Transverse colon (tissue), 4 donors: ENCODE measurements around the gene FLOT2. TPM values are rescaled to one million over a fixed set of nuclear protein-coding genes. Genes with fewer than 3 reads are reported as not detected.
"Not testable (repeated sequence)": the region's sequence is repeated elsewhere in the genome, so short reads cannot be mapped to it uniquely, and the experiment has no call there.

ENCODE experiments used
- DNase-seq: peaks from one replicate; pipeline ENCODE4 v3.0.0-alpha.2; 2019
- H3K27ac ChIP-seq, 4 donors: fragments of 200-600 bp; sonication (generic); 2 replicates each; pipeline ENCODE4 v1.5.1; 2016 to 2018; ENCODE audit warnings: inconsistent platforms in 4 of 4
- H3K27me3 ChIP-seq: fragments of 200-600 bp; sonication (generic); 2 replicates; pipeline ENCODE4 v1.5.1; 2017; ENCODE audit warnings: inconsistent platforms
- H3K36me3 ChIP-seq, 4 donors: fragments of 200-600 bp; sonication (generic); 2 replicates each; pipeline ENCODE4 v1.5.1; 2017 to 2019; ENCODE audit warnings: inconsistent platforms in 4 of 4
- H3K4me1 ChIP-seq, 4 donors: fragments of 200-600 bp; sonication (generic); 2 replicates each; pipeline ENCODE4 v1.5.1; 2017 to 2020; ENCODE audit warnings: inconsistent platforms in 4 of 4
- H3K4me3 ChIP-seq, 4 donors: fragments of 200-600 bp; sonication (generic); 1 replicate in 1 of 4; 2 replicates in 3 of 4; pipeline versions ENCODE4 v1.5.1 to v1.6.1; 2017 to 2019; ENCODE audit warnings: inconsistent platforms in 4 of 4
- H3K9me3 ChIP-seq, 2 donors: fragments of 200-600 bp; sonication (generic); 2 replicates each; pipeline ENCODE4 v1.5.1; 2017 to 2019; ENCODE audit warnings: inconsistent platforms in 2 of 2
- EP300 ChIP-seq: sonication (generic); formaldehyde crosslinking; IDR thresholded peaks from one replicate; pipeline ENCODE4 v1.6.1; 2017; ENCODE audit warnings: antibody characterized with exemption, low read depth
- POLR2A ChIP-seq: fragments of 450-650 bp; IDR thresholded peaks from one replicate; pipeline ENCODE4 v1.6.1; 2016; ENCODE audit warnings: antibody characterized with exemption, mild to moderate bottlenecking, moderate library complexity
- POLR2AphosphoS5 ChIP-seq, 3 donors: sonication (generic); formaldehyde crosslinking; IDR thresholded peaks; one replicate each; pipeline ENCODE4 v1.6.1; 2016; ENCODE audit warnings: antibody characterized with exemption in 3 of 3
- WGBS, 2 donors: methylation state at CpG; one replicate each; pipeline ENCODE4 v1.1.5; 2018; ENCODE audit warnings: low coverage in 1 of 2; 5-methylcytosine and 5-hydroxymethylcytosine counted together
- in situ Hi-C, 4 donors: fragments of 200-750 bp; cut with MboI; loops; one replicate each; pipeline versions ENCODE4 v1.15.0 to v1.15.1; 2017; ENCODE audit warnings: low sequenced_read_pairs in 3 of 4, low pct_ligation_motif_present in 1 of 4, low pct_unique_long_range_greater_than_20kb in 1 of 4
- intact Hi-C: fragments of 100-400 bp; cut with DNase I; formaldehyde crosslinking; loops from one replicate; pipeline ENCODE4 v1.15.1; 2023; ENCODE audit warnings: low total_unique reads
- total RNA-seq, 4 donors: library from RNA; depleted of rRNA; stranded (reverse); fragments of >200 nt; gene quantifications; one replicate each; pipeline ENCODE4 v1.1.0, GENCODE V29; 2016
- TF ChIP-seq, protein P1 (sequence below), 5 experiments: fragments of 200-600 bp in 3 of 5; fragments of 450-650 bp in 2 of 5; sonication (generic) in 3 of 5; IDR thresholded peaks; 1 replicate in 2 of 5; 2 replicates in 3 of 5; pipeline ENCODE4 v1.5.1; 2016 to 2017; ENCODE audit warnings: antibody characterized with exemption in 5 of 5, inconsistent platforms in 3 of 5, mild to moderate bottlenecking in 2 of 5, moderate library complexity in 1 of 5

FLOT2 gene
- total RNA-seq, 4 donors from 2014 or later, result 35.8 to 95.8 (median 46.5) TPM

DNA sequence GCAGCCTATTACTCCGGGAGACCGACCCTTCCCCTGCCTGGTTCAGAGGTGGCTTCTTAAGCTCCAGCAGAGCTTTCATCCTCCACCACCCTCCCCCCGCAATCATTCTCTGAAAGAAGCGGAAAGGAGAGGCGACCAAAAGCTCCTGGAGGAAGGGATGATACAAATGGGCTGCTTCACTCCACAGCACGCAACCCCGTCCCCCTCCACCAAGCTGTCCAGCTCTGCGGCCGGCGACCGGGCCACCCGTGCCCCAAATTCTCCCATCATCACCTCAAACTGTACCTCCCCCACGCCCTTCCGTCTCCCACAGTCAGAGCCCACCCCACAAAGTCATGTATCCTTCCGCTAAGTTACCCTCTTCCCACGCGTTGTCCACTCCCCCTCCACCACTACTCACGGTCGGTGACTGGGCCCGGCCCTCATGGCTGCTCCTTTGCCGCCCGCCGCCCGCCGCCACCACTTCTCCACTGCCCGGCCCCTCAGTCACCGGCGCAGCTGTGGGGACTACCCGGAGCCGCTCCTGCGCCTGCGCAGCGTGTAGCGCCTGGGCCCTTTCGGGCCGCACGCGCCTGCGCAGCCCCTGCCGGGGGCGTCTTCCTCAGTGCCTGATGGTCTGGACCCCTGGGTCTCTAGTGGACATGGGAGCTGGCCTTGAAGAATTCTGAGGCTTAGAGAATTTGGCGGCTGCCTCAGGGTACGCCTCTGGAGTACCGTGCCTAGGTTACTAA, 55.1 kb downstream of the FLOT2 start, which contains the start of gene FAM222B:
Gene FAM222B (minus strand): TSS at position 509 of the 731 bp plus-strand sequence. CDS start 76,123 bp downstream, outside the sequence.
- no peaks in the 10 kb centered on the region for H3K9me3 ChIP-seq
- H3K27ac ChIP-seq, result peak within 1 kb of the TSS; percentile 85 to 91 (median 88)
- H3K36me3 ChIP-seq, result no peaks in the 10 kb centered on the region
- in situ Hi-C loops, result no loop called here
- WGBS, 2 donors, result 2% methylated on average over 43 of the region's 44 CpGs; no CpG with 5 or more reads in 1 of the 2 donors
- DNase-seq, result peak; percentile 86
- peaks cover 7 to 25% (median 15%) of the 10 kb centered on the region in 4 donors for H3K4me1 ChIP-seq
- peak within 1 kb of the TSS; percentile 46 to 77 (median 74) for H3K4me3 ChIP-seq
- TF ChIP-seq EP300 (no peak), POLR2A (peak; percentile 90), POLR2AphosphoS5 (IDR thresholded peaks at IDR 0.05) (peak; percentile 92 to 93 (median 93))
- TF ChIP-seq, protein P1, sequence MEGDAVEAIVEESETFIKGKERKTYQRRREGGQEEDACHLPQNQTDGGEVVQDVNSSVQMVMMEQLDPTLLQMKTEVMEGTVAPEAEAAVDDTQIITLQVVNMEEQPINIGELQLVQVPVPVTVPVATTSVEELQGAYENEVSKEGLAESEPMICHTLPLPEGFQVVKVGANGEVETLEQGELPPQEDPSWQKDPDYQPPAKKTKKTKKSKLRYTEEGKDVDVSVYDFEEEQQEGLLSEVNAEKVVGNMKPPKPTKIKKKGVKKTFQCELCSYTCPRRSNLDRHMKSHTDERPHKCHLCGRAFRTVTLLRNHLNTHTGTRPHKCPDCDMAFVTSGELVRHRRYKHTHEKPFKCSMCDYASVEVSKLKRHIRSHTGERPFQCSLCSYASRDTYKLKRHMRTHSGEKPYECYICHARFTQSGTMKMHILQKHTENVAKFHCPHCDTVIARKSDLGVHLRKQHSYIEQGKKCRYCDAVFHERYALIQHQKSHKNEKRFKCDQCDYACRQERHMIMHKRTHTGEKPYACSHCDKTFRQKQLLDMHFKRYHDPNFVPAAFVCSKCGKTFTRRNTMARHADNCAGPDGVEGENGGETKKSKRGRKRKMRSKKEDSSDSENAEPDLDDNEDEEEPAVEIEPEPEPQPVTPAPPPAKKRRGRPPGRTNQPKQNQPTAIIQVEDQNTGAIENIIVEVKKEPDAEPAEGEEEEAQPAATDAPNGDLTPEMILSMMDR (IDR thresholded peaks at IDR 0.05), result peak in 3 of 5 experiments; percentile 6 to 36 (median 20)
- H3K27me3 ChIP-seq, result no peaks in the 10 kb centered on the region
- intact Hi-C loops, result no loop called here

GRCh38 chr17:28841901-28842281, 55.6 kb downstream of the FLOT2 start:
- no peaks in the 10 kb centered on the region for H3K27me3 ChIP-seq
- H3K36me3 ChIP-seq, result no peaks in the 10 kb centered on the region
- no peaks in the 10 kb centered on the region for H3K9me3 ChIP-seq
- intact Hi-C loops, result no loop called here
- in situ Hi-C loops, result no loop called here
- 0 to 5% methylated on average over 1 to 6 of the region's 6 CpGs for WGBS, 2 donors
- peaks cover 7 to 28% (median 16%) of the 10 kb centered on the region in 4 donors for H3K4me1 ChIP-seq
- DNase-seq, result no peak
- peak overlapping the region; percentile 46 to 77 (median 74) for H3K4me3 ChIP-seq
- peak overlapping the region; percentile 85 to 91 (median 88) for H3K27ac ChIP-seq
- peak in 2 of 3 donors; percentile 29 to 35 for TF ChIP-seq POLR2AphosphoS5 (IDR thresholded peaks at IDR 0.05)
- no peak for TF ChIP-seq POLR2A

DNA sequence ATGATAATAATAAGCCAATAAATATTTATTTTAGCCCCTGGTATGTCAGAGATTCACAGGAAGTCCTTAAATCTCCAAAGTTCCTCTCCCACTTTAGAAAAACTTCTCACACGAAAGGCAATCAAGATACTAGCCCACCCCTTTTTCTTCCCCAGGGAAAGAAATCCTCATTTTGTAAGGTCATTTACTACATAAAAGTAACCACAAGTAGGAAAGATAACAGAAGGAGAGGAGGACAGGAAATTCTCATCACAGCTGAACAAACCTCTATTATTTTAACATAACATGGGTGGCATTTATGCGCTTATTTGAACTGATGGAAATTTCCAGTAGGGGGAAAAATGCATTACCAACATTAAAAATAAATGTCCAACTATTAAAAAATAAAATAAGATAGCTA, 58.3 kb downstream of the FLOT2 start:
- Histone ChIP-seq H3K9me3 (no peaks in the 10 kb centered on the region), H3K4me1 (peaks cover 7 to 31% (median 19%) of the 10 kb centered on the region in 4 donors), H3K4me3 (no peak overlapping the region), H3K27ac (no peak overlapping the region), H3K27me3 (no peaks in the 10 kb centered on the region), H3K36me3 (no peaks in the 10 kb centered on the region)
- WGBS, 2 donors, result 71 to 85% methylated on average over 2 of the region's 2 CpGs
- in situ Hi-C loops, result no loop called here
- TF ChIP-seq POLR2AphosphoS5 (IDR thresholded peaks at IDR 0.05) (no peak), EP300 (no peak), POLR2A (no peak)
- TF ChIP-seq, protein P1 (IDR thresholded peaks at IDR 0.05), result no peak
- no peak for DNase-seq
- intact Hi-C loops, result no loop called here

GRCh38 chr17:28836541-28836940, 61.0 kb downstream of the FLOT2 start:
- intact Hi-C loops, DNase-seq, H3K9me3 ChIP-seq, in situ Hi-C loops, H3K36me3 ChIP-seq, H3K27ac ChIP-seq, H3K4me3 ChIP-seq, H3K27me3 ChIP-seq: not testable (repeated sequence)
- H3K4me1 ChIP-seq, result peaks cover 7 to 24% (median 14%) of the 10 kb centered on the region in 4 donors
- 89% methylated on average over 10 of the region's 10 CpGs; no CpG with 5 or more reads in 1 of the 2 donors for WGBS, 2 donors

DNA sequence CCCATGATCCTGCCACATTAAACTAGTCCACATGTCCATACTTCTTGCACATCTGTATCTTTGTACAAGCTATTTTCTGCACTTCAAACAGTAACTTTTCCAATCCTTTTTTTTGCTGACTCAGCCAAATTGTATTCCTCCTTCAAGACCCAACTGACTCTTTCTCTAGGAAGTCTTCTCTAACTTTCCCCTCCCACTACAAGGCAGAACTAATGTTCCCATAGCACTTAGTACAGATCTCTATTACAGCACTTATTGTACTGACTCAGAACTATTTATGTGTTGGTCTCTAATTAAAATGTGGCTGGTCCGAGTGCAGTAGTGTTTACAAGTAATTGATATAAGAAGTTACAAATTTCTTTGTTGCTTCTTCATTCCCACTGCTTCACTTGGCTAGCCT, 63.1 kb downstream of the FLOT2 start:
- H3K27me3 ChIP-seq, result no peaks in the 10 kb centered on the region
- H3K4me1 ChIP-seq, result peaks cover 0 to 6% (median 3%) of the 10 kb centered on the region in 4 donors
- in situ Hi-C loops, result no loop called here
- intact Hi-C loops, result no loop called here
- peaks cover 0 to 4% (median 0%) of the 10 kb centered on the region in 4 donors for H3K36me3 ChIP-seq
- TF ChIP-seq, protein P1 (IDR thresholded peaks at IDR 0.05), result no peak
- no peak for TF ChIP-seq EP300
- TF ChIP-seq POLR2A, result no peak
- no peak for TF ChIP-seq POLR2AphosphoS5 (IDR thresholded peaks at IDR 0.05)
- no peak overlapping the region for H3K4me3 ChIP-seq
- no peak overlapping the region for H3K27ac ChIP-seq
- 96 to 100% methylated on average over 1 of the region's 1 CpG for WGBS, 2 donors
- no peaks in the 10 kb centered on the region for H3K9me3 ChIP-seq
- DNase-seq, result no peak
